Right renal cortex interstitium (tissue), 3 donors: ENCODE measurements around the gene ITM2C. TPM values are rescaled to one million over a fixed set of nuclear protein-coding genes. Genes with fewer than 3 reads are reported as not detected.

Experiments
- DNase-seq, 3 donors: peaks; one replicate each; pipeline ENCODE4 v3.0.0-alpha.2; 2013; ENCODE audit warnings: low read depth in 3 of 3, low spot score in 2 of 3
- polyA plus RNA-seq, 3 donors: library from polyadenylated mRNA; unstranded; fragments of 120-200 nt; gene quantifications; one replicate each; pipeline ENCODE4 v1.2.1, GENCODE V29; 2013; ENCODE audit not compliant: insufficient read length in 3 of 3

Gene ITM2C, protein sequence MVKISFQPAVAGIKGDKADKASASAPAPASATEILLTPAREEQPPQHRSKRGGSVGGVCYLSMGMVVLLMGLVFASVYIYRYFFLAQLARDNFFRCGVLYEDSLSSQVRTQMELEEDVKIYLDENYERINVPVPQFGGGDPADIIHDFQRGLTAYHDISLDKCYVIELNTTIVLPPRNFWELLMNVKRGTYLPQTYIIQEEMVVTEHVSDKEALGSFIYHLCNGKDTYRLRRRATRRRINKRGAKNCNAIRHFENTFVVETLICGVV
- polyA plus RNA-seq = 1,000 to 10,000 TPM in 1 of 3 donors, 100 to 1,000 TPM in 2; 814 to 1,007 (median 986) TPM

- no peak for DNase-seq
Observed at GRCh38 chr2:230864605-230865306, at the start of gene ITM2C. ITM2C (plus strand) TSS chr2:230864942; CDS start chr2:230865026, 84 bp downstream.

DNA sequence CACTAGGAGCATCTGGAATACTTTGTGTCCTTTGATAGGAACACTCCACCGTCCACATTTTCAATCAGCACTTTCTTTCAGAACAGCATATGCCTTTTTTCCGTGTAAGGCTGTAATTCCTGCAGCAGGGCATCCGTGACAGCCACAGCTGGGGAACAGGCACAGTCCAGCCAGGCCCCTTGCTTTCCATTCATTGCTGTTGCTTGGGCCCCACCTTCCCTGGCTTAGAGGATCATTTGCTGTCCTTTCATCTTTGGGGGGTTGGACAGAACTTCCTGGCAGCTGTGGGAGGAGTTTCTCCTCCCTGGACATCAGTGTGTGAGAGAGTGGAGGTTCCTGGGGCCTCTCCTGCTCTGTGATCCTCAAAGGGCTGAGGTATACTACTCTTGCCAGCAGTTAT lies 49.7 kb upstream of the ITM2C start:
- no peak for DNase-seq

DNA sequence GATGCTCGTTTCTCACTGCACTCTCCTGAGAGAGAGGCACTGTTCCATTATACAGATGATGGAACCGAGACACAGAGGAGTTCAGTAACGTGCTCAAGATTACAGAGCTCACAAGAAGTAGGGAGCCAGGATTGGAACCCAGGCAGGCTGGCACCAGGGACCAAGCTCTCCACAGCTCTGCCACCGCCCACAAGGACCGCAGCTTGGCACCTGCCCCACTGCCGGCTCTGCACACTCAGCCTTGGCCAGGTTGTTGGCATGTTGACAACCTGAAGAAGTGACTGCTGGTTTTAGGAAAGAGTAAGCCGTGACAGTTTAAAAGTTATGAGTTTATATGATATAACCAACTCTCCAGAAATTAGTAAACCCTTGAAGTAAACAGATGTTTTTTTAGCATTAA lies 48.0 kb upstream of the ITM2C start:
- no peak for DNase-seq

- no peak for DNase-seq
Observed at GRCh38 chr2:230819433-230819832, 45.3 kb upstream of the ITM2C start.

- no peak for DNase-seq
Observed at GRCh38 chr2:230821261-230821990, 43.3 kb upstream of the ITM2C start.

DNA sequence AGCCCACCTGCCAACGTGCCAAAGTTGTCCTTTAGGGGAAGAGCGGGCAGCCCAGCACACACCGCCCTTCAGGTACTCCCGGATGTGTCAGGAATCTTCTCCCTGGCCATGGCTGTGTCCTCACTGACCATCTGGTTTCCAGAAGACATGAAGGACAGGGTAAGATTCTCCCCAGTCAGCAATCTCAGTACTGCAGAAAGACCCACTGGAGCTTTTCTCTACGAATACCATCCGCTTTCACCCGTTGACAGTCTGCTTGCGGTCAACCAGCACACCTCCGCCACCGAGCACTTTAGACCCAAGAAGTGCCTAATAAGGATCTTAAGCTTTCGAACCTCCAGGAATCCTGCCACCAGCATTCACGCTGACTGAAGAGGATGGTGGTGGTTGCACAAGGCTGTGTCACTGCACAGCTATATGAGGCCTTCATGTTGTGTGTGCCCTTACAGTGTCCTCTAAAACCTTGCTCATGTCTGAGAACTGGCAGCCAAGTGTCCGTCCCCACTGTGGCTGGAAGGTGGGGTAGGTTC lies 42.7 kb upstream of the ITM2C start:
- no peak for DNase-seq

- no peak for DNase-seq
Observed at GRCh38 chr2:230823264-230823964, 41.3 kb upstream of the ITM2C start.

- DNase-seq = peak; percentile 76 to 81 (median 79)
Observed at GRCh38 chr2:230824406-230824978, 40.2 kb upstream of the ITM2C start.

DNA sequence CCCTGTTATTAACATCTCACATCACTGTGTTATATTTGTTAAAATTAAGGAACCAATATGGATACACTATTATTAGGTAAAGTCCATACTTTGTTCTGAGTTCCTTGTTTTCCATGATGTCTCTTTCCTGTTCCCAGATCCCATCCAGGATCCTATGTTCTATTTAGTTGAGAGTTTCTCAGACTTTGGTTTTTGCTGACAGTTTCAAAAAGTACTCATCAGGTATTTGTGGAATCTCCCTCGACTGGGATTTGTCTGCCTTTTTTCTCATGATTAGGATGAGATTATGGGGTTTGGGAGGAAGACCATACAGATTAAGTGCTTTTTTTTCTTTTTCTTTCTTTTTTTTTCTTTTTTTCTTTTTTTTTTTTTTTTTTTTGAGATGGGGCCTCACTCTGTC lies 39.4 kb upstream of the ITM2C start:
- no peak for DNase-seq

DNA sequence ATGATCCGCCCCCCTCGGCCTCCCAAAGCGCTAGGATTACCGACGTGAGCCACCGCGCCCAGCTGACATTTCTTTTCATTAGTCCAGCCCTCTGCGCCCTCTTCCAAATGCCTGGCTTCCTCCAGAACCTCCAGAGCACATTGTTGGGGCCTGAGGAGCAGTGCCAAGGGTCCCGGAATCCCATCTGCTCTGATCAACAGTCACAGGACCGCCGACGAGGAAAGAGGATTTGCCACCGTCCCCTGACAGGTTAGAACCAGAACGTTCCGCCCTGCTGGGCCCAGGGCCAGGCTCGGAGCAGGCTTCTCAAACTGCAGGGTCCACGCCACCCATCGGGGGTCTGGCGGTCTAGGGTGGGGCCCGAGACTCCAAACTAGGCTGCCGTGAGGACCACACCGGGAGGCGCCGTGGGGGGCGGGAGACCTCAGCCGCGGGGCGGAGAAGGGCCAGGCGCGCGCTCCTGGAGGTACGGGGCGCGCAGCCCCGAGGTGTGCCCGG lies 36.9 kb upstream of the ITM2C start:
- no peak for DNase-seq

DNA sequence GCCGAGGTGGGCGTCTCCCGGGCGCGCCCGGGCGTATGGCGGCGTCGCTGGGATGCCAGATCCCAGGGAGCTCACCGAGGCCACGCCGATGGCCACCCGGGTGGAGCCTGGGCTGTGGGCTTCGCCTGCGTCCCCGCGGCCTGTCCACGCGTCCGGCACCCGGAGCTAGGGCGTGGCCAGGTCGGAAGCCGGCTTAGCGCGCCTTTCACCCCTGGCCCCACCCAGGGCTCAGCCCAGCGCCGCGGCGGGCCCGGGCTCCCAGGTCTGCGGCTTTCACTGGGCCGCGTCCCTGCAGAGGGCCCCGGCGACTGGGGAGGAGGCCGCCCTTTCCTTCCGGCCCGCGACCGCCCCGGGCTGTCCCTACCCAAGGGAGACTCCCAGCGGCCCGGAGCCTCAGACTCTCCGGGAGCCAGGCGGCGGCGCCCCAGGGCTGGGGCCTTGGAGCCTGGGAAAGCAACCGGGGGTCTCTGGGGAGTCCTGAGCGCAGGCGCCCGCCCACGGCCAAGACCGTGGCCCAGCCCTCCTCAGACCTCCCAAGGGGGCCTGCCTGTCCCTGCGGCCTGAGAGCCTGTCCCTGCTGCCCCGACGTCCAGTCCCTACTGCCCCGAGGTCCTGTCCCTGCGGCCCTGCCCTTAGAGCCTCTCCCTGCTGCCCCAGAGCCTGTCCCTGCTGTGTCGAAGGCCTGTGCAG lies 36.3 kb upstream of the ITM2C start:
- DNase-seq = no peak

GRCh38 chr2:230829293-230829692 lies 35.4 kb upstream of the ITM2C start:
- no peak for DNase-seq

GRCh38 chr2:230829959-230830358 lies 34.8 kb upstream of the ITM2C start:
- DNase-seq = no peak

- DNase-seq = no peak
Observed at GRCh38 chr2:230830428-230830827, 34.3 kb upstream of the ITM2C start.

- DNase-seq = no peak
Observed at GRCh38 chr2:230840301-230840700, 24.4 kb upstream of the ITM2C start.

- no peak for DNase-seq
Observed at GRCh38 chr2:230842473-230842872, 22.3 kb upstream of the ITM2C start.

DNA sequence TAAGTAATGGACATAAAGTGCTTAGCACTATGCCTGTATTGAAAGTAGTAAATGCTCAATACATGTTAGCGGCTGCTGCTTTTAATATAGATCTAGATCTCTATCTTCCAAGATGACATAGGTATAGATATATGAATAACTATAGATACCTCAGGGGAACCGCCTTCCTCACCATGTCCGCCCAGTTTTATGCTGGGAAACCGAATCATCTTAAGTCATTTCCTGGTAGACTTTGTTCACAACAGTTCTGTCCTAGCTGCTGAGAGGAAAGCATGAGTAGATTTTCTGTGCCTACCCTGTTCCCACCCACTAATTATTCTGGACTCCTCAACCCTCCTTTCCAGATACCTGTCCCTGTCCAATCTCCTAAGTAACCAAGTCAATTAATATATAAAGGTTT lies 21.6 kb upstream of the ITM2C start:
- DNase-seq = no peak

- DNase-seq = no peak
Observed at GRCh38 chr2:230846360-230846759, 18.4 kb upstream of the ITM2C start.

GRCh38 chr2:230847883-230848388 lies 16.8 kb upstream of the ITM2C start:
- DNase-seq = peak in 1 of 3 donors; percentile 69
